Activated T-helper 1 cell treated with Interleukin-2 at 50 U/mL for 16 hours (primary cell): ENCODE results near the gene TNNT1.

Experiments used
- DNase-seq: peaks from one replicate; pipeline ENCODE4 v3.0.0-alpha.2; 2020; ENCODE audit warnings: low read depth

The TNNT1 gene

DNA sequence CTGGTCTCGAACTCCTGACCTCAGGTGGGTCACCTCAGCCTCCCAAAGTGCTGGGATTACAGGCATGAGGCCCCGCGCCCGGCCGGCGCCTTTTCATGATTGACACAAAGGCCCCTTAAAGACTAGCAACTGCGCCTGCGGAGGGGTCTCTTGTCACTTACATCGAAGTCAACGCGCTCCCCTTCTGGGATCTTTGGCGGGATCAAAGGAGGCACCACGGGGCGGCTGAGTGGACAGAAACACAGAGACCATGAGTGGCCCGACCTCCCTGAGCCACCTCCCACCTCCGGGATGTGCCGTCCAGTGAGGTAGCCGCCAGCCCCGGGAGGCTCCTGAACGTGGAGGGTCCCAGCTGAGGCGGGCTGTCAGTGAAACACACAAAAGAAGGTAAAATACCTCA lies 7.3 kb downstream of the TNNT1 start:
- DNase-seq: no peak

DNA sequence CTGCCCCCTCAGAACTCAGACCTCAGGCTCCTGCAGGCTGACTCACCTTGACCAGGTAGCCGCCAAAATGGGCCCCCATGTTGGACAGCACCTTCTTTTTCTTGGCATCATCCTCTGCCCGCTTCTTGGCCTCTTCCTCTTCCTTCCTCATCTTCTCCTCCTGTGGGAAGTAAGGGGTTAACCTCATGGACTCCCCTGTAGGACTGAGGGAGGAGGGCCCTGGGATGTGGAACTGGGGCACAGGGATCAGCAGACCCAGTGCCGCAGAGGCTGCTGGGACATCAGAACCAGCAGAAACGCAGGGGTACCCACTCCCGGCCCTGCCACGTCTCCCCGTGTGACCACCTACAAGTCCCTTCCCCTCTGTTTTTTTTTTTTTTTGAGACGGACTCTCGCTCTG lies 11.1 kb downstream of the TNNT1 start:
- DNase-seq: no peak

DNA sequence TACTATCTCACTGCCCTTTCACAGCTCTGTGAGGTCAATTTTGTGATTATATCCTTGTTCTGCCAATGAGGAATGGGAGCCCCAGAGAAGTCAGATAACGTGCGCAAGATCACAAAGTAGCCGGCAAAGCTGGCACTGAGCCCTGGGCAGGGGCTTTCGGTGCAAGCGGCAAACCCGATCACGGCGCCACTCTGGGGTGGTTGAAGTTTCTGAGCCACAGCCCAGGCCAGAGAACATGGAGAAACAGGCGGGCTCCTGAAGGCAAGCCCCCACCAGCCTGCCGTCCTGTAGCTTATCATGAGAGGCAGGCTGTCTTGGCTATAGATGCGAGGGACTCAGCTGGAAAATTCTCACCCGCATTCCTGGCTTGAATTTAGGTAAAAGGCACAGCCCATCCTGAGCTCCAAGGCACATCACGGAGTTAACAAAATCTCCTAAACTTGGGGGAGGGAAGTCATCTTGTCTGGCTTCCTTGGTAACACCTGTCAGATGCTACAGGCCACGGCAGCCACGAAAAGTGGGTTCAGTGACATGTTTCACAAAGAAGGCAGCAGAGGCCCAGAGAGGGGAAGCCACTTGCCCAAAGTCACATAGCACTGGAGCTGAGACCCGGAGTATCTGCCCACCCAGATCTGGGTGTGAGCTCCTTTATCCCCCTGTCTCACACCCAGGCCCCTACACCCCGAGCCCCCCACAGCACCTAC lies 12.5 kb downstream of the TNNT1 start:
- no peak for DNase-seq

DNA sequence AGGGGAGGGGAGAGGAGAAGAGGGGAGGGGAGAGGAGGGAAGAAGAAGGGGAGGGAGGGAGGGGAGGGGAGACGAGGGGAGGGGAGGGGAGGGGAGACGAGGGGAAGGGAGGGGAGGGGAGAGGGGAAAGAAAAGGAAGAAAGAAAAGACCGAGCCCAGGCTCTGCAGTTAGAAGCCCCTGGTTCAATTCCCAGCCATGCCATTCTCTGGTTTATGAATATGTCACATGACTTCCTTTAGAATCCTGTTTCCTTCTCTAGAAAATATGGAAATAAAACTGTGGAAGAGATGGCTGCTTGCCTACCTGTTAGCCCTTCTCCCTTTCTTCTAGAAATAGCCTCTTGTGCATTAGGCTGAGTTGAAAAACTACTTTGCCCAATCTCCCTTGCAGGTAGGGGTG lies 14.3 kb downstream of the TNNT1 start:
- no peak for DNase-seq

DNA sequence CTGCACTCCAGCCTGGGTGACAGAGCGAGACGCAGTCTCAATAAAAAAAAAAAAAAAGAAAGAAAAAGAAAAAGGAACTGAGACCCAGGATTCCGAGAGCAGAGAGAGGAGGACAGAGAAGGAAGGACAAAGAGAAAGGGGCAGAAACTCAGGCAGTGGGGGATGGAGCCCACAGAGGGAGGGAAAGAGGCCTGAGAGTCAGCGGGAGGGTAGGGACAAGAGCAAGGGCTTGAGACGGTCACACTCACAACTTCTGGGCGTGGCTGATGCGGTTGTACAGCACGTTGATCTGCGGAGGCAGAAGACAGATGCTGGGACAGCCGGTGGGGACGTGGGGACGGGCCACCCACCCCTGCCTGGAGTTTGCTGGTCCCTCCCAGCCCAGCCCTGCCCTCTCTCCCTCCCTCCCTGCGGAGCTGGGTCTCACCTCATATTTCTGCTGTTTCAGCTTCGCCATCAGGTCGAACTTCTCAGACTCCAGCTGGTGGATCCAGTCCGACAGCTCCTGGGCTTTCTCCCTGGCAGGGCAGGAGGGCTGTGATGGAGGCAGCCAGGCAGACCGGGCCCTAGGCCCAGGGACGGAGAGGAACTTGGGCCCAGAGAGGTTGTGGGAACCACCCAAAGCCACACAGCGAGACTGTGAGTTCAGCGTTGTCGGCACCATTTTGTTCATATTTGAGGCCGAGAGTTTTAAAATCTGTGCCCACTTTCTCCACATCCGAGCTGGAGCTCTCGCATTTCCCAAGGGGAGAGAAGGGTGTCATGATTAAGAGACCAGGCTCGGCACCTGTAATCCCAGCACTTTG lies 15.2 kb downstream of the TNNT1 start:
- no peak for DNase-seq

DNA sequence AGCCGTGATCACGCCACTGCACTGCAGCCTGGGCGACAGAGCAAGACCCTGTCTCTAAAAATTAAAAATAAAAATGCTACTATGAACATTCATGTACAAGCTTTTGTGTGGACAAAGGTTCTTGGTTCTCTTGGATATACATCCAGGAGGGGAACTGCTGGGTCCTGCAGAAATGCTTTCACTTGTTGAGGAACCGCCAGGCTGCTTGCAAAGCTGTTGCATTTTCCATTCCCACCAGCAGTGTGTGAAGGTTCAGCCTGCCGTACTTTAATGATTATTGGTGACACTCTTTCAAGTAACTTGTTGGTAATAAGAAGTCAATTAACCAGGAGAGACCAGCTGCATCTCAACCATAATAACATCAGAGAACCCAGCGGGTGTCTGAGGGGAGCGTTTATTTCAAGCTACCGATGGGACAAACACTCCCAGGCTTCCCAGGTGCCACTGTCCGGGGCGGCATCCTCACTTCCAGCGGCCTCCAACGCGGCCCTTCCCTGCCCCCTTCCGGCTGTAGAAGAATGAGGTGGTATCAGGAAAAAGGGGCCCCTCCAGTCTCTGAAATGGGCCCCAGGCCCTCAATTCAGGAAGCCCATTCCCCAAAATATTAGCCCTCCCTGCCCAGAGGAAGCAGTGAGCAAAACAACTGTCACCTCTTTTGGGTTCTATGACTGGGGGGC lies 16.4 kb downstream of the TNNT1 start:
- DNase-seq: no peak

DNA sequence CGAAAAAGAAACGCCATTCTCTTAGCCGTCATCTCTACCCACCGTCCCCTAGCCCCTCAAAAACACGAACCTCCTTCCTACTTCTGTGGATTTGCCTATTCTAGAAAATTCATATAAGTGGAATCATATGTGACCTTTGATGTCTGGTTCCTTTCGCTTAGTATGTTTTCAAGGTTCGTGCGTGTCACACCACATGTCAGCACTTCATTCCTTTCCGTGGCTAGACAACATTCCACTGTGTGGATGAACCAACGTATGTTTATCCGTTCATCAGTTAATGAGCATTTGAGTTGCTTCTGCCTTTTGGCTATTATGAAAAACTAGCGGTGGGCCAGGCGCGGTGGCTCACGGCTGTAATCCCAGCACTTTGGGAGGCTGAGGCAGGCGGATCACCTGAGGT lies 17.6 kb downstream of the TNNT1 start:
- no peak for DNase-seq

DNA sequence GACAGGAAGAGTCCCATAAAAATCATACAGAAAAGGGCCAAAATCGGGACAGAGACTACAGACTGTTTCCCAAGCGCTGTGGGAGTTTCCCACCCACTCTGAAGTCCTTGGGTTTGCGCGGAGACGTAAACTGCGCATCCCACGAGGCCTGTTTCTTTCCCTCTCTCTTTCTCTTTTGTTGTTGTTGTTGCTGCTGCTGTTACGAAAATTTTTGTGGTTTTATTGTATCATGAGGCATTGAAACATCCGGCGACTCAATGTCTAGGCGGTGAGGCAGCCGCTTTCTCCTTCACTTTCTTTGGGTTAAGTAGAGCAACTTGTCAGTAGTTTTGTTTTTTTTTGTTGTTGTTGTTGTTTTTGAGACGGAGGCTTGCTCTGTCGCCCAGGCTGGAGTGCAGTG lies 30.0 kb downstream of the TNNT1 start:
- no peak for DNase-seq

DNA sequence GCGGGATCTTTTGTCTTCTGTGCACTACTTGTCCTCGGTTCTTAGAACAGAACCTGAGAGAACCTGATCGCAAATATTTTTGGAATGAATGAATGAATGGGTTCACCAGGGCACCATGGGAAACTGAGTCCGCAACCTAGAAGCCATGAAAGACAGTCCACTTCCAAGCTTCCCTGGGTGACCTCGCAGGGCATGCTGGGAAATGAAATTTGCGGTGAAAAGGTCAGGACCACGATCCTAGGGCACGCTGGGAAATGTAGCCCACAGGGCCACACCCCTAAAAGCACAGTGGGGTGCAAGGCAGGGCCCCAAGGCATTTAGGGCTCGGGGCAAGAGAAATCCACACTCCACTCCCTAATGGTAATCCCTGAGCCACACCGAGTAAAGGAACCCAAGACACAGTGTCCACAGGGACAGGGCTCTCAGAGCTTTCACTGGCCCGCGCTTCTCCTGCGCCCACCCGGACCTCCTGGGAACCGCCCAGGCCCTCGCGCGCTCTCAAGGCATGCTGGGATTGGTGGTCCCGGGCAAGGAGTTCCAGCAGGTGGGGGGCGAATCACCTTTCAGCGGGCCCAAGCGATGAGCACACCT lies 30.5 kb downstream of the TNNT1 start:
- no peak for DNase-seq

DNA sequence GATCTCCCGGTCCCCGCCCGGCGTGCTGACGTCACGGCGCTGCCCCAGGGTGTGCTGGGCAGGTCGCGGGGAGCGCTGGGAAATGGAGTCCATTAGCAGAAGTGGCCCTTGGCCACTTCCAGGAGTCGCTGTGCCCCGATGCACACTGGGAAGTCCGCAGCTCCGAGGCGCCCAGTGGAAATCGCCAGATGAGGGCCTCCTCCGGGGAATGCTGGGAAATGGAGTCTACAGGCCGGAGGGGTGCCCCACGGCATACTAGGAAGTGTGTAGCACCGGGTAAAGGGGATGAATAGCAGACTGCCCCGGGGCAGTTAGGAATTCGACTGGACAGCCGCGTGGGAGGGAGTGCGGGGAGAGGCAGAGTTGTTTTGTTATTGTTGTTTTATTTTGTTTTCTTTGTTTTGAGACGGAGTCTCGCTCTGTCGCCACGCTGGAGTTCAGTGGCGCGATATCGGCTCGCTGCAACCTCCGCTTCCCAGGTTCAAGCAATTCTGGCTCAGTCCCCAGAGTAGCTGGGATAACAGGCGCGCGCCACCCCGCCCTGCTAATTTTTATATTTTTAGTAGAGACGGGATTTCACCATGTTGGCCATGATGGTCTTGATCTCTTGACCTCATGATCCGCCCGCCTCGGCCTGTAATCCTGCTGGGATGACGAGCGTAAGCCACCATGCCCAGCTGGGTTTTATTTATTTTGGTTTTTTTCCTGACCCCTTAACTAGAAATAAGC lies 31.2 kb downstream of the TNNT1 start:
- peak; percentile 97 for DNase-seq

DNA sequence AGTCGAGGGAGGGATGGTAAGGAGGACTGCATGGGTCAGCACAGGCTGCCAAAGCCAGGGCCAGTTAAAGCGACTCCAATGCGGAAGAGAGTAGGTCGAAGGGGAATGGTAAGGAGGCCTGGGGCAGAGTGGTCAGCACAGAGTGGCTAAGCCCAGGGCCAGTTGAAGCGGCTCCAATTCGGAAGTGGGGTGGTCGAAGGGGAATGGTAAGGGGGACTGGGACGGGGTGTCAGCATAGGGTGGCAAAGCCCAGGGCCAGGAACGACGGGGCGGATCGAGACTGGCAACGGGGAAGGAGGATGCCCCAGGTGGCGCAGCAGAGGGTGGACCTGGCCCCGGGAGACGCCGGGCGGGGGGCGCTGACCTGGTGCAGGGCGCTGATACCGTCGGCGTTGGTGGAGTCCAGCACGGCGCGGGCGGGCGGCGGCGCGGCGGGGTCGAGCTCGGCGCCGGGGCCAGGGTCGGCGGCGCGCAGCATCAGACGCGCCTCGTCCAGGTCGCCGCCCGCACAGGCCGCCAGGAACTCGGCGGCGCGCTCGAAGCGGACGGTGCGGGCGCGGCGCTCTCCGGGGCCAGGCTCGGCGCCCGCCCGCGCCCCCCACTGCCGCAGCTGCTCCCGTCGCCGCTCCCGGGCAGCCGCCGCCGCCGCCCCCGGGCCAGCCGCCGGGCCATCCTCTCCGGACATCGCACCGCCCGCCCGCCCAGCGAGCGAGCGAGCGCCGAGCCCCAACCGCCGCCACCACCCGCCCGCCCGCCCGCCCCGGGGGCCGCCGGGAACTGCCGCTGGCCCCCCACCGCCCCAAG lies 31.9 kb downstream of the TNNT1 start, which contains the start of gene PPP1R12C:
PPP1R12C (minus strand) TSS at position 779 of the 804 bp plus-strand sequence; CDS start at position 685, 94 bp downstream.
- DNase-seq: no peak

DNA sequence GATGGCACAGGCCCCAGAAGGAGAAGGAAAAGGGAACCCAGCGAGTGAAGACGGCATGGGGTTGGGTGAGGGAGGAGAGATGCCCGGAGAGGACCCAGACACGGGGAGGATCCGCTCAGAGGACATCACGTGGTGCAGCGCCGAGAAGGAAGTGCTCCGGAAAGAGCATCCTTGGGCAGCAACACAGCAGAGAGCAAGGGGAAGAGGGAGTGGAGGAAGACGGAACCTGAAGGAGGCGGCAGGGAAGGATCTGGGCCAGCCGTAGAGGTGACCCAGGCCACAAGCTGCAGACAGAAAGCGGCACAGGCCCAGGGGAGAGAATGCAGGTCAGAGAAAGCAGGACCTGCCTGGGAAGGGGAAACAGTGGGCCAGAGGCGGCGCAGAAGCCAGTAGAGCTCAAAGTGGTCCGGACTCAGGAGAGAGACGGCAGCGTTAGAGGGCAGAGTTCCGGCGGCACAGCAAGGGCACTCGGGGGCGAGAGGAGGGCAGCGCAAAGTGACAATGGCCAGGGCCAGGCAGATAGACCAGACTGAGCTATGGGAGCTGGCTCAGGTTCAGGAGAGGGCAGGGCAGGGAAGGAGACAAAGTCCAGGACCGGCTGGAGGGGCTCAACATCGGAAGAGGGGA lies 32.7 kb downstream of the TNNT1 start:
- peak; percentile 23 for DNase-seq

DNA sequence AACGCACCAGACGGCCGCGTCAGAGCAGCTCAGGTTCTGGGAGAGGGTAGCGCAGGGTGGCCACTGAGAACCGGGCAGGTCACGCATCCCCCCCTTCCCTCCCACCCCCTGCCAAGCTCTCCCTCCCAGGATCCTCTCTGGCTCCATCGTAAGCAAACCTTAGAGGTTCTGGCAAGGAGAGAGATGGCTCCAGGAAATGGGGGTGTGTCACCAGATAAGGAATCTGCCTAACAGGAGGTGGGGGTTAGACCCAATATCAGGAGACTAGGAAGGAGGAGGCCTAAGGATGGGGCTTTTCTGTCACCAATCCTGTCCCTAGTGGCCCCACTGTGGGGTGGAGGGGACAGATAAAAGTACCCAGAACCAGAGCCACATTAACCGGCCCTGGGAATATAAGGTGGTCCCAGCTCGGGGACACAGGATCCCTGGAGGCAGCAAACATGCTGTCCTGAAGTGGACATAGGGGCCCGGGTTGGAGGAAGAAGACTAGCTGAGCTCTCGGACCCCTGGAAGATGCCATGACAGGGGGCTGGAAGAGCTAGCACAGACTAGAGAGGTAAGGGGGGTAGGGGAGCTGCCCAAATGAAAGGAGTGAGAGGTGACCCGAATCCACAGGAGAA lies 33.5 kb downstream of the TNNT1 start:
- no peak for DNase-seq

DNA sequence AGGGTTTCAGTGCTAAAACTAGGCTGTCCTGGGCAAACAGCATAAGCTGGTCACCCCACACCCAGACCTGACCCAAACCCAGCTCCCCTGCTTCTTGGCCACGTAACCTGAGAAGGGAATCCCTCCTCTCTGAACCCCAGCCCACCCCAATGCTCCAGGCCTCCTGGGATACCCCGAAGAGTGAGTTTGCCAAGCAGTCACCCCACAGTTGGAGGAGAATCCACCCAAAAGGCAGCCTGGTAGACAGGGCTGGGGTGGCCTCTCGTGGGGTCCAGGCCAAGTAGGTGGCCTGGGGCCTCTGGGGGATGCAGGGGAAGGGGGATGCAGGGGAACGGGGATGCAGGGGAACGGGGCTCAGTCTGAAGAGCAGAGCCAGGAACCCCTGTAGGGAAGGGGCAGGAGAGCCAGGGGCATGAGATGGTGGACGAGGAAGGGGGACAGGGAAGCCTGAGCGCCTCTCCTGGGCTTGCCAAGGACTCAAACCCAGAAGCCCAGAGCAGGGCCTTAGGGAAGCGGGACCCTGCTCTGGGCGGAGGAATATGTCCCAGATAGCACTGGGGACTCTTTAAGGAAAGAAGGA lies 34.4 kb downstream of the TNNT1 start:
- DNase-seq: no peak

DNA sequence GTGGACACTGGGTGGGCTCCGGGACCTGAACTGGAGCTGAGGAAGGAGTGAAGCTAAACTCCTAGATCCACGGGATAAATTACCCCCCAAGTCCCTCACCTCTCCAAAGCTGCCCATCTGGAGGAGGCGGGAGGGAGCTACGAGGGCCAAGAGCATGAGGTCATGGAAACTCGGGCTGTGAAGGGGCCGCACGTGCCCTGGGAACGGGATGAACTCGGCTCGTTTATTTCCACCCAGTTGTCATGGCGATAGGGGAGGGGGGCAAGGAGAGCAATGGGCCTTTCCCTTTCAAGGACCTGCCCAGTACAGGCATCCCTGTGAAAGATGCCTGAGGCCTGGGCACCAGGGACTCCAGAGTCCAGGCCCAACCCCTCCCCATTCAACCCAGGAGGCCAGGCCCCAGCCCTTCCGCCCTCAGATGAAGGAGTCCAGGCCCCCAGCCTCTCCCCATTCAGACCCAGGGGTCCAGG lies 35.4 kb downstream of the TNNT1 start:
- DNase-seq: no peak

DNA sequence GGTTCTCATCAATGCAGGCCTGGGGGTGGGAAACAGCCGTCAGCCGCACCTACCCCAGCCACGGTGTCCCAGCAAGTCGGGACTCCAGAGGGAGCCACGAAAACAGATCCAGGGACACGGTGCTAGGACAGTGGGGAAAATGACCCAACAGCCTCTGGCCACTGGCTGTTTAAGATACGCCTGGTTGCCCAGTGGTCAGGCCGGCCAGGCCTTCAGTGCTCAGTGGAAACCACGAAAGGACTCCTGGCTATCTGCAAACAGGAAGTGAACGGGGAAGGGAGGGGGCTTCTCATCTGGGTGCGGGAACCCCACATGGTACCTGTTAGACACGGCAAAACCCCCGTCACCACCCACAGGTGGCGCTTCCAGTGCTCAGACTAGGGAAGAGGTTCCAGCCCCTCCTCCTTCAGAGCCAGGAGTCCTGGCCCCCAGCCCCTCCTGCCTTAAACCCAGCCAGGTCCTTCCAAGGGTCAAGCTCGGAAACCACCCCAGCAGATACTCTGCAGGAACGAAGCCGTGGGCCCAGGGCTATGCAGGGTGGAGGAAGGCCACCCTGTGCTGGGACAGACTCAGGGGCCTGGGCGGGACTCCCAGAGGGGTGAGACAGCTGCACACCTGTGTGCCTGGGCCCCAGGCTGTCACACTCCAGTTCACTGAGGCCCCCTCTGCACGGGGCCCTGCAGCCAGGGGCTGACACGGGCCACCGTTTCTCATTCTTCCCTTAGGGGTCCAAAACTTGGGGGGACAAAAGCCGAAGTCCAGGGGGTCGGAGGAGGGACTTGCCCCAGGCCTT lies 36.0 kb downstream of the TNNT1 start:
- no peak for DNase-seq

DNA sequence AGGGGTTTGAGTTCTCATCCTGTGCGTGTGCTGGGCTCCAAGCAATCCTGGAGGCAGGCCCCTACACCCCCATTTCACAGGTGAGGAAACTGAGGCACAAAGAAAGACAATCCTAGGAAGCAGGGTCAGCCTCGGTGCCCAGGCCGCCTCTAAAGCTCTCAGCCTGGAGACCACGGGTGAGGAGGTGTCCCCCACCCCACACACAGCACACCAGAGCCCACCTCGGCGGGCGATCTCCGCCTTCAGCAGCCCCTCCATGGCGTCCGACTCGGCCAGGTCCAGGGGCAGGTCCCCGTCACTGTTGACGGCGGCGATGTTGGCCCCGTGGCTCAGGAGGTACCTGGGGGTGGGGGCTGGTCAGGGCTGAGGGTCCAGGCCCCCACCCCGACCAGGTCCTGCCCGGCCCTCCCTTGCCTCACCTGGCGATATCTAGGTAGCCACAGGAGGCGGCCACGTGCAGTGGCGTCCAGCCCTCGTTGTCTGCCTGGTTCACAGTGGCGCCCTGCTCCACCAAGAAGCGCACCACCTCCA lies 36.7 kb downstream of the TNNT1 start:
- DNase-seq: no peak

DNA sequence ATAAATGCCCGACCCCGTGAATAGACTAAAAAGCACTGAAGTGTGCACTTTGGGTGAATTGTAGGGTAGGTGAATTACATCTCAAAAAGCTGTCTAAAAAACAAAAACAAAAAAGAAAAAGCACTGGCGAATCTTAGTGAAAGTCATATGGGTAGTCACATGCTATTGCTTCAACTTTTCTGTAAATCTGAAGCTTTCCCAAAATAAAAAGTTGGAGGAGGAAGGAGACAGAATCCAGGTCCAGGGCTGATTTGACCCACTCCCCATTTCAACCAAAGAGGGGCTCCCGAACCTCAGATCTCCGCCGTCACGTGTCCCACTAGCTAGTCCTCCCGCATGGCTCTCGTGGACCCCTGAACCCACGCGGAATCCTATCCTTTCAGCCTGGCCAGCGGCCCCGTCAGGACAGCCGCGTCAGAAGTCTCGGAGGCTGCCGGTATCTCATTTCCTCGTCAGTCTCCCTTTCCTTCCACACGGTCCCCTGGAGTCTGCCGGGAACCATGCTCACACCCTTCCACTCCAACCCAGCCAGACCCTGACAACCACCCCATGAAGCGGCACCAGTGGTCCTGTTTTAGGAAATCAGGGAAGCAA lies 37.7 kb downstream of the TNNT1 start:
- no peak for DNase-seq
